GM21360 (cell line): ENCODE measurements around the gene RICTOR.

Source experiments
- ATAC-seq: cut with Tn5 transposase; IDR thresholded peaks from one replicate; pipeline ENCODE4 v1.9.1; 2021; ENCODE audit warnings: mild to moderate bottlenecking, moderate library complexity; ENCODE audit not compliant: unreplicated experiment

RICTOR gene

GRCh38 chr5:39093352-39093751 lies 19.2 kb upstream of the RICTOR start:
- ATAC-seq = no peak

- no peak for ATAC-seq
Measured at GRCh38 chr5:39092581-39093351, 18.6 kb upstream of the RICTOR start.

GRCh38 chr5:39091940-39092580 lies 17.9 kb upstream of the RICTOR start:
- ATAC-seq = no peak

GRCh38 chr5:39083968-39084367 lies 9.8 kb upstream of the RICTOR start:
- ATAC-seq = no peak

GRCh38 chr5:39082995-39083394 lies 8.8 kb upstream of the RICTOR start:
- no peak for ATAC-seq

GRCh38 chr5:39080597-39081204 lies 6.5 kb upstream of the RICTOR start:
- peak; percentile 40 for ATAC-seq

- ATAC-seq = no peak
Measured at GRCh38 chr5:39080168-39080567, 6.0 kb upstream of the RICTOR start.

- ATAC-seq = no peak
Measured at GRCh38 chr5:39079147-39079546, 4.9 kb upstream of the RICTOR start.

- peak; percentile 20 for ATAC-seq
Measured at GRCh38 chr5:39076757-39077728, 2.8 kb upstream of the RICTOR start.

- ATAC-seq = no peak
Measured at GRCh38 chr5:39076101-39076756, 2.0 kb upstream of the RICTOR start.

- ATAC-seq = peak; percentile 28
Measured at GRCh38 chr5:39073767-39074016, 507 bp downstream of the RICTOR start.

- ATAC-seq = peak; percentile 29
Measured at GRCh38 chr5:39072925-39073766, 1.1 kb downstream of the RICTOR start.

GRCh38 chr5:39068099-39068498 lies 6.1 kb downstream of the RICTOR start:
- ATAC-seq = no peak

- ATAC-seq = no peak
Measured at GRCh38 chr5:39064450-39064849, 9.7 kb downstream of the RICTOR start.

GRCh38 chr5:39063037-39063436 lies 11.2 kb downstream of the RICTOR start:
- no peak for ATAC-seq

- ATAC-seq = no peak
Measured at GRCh38 chr5:39062530-39062929, 11.7 kb downstream of the RICTOR start.

GRCh38 chr5:39062104-39062503 lies 12.1 kb downstream of the RICTOR start:
- ATAC-seq = no peak

- ATAC-seq = no peak
Measured at GRCh38 chr5:39059064-39059463, 15.1 kb downstream of the RICTOR start.

- peak; percentile 83 for ATAC-seq
Measured at GRCh38 chr5:39058178-39058921, 15.8 kb downstream of the RICTOR start.
